ENCODE measurements around the gene CHCHD10.

The CHCHD10 gene

DNA sequence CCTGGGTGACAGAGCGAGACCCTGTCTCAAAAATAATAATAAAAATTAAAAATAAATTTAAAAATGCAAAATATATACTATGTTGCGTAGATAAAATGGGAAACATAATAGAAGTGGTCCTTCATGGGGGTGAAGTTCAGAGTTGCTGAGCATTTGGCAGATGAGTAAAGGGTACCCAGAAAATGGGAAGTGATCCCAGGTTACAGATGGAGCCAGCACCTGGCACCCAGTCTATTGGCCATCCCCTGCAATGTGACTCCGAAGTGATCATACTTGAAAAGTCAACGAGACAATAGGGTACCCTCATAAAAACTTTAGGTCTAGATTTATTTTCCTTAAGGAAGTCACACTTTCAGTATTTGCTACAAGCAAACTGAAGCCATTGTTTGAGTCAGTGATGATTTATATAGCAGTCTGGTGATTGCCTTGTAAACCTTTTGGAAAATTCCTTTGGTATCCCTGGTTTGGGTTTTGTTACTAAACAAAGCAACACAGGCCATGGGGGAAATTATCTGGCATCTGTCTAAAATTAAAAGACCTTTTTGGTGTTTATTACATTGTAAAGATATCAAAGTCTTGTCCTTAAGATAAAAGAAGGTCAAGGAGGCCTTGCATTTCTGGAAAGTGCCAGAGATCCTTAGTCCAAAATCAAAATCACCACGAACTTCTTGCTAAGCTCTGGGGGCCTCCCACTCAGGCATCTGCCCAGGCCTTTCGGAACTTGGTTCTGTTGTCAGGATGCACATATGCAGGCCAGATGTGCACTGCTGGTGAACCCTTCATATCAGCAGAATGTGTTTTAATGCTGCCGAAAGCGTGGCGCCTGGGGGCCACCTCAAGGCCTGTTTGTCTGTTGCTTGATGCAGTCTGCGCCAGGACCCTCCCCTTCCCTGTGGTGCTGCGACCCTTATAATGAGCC is 23.3 kb upstream of the CHCHD10 start:
- Histone ChIP-seq H3K14ac (ENCODE audit: low read length) (no peak overlapping the region), H3K9ac (ENCODE audit: low read depth, low read length, poor library complexity) (no peak overlapping the region), H3K18ac (ENCODE audit: low read length) (no peak overlapping the region), H2BK5ac (ENCODE audit: low read length) (no peak overlapping the region), H2BK15ac (ENCODE audit: low read length) (no peak overlapping the region), H3K27ac (replicated peaks; ENCODE audit: low read length) (no peak overlapping the region), H2AFZ (ENCODE audit: low read length) (no peak overlapping the region), H3K4me2 (ENCODE audit: insufficient read depth, low read length, poor library complexity, severe bottlenecking) (no peak overlapping the region), H3K23ac (ENCODE audit: low read depth, low read length, poor library complexity) (no peak overlapping the region), H3K27me3 (ENCODE audit: control insufficient read depth in 3 of 3, insufficient read depth in 3 of 3, low read depth in 1 of 3, low read length in 3 of 3) (no peaks in the 10 kb centered on the region), H3K4me1 (ENCODE audit: control insufficient read depth in 2 of 2, insufficient read depth in 1 of 2, low read depth in 1 of 2, low read length in 2 of 2) (peaks cover 6 to 11% of the 10 kb centered on the region in 2 donors), H3K9me3 (replicated peaks in 1 of 2; ENCODE audit: control insufficient read depth in 2 of 2, insufficient read depth in 1 of 2, low read depth in 1 of 2, low read length in 2 of 2) (no peaks in the 10 kb centered on the region), H3K4ac (ENCODE audit: low read length) (no peak overlapping the region), H3K36me3 (replicated peaks in 1 of 2; ENCODE audit: control insufficient read depth in 2 of 2, insufficient read depth in 2 of 2, low read length in 2 of 2) (peaks cover 20 to 75% of the 10 kb centered on the region in 2 donors), H3K79me1 (ENCODE audit: low read depth, low read length) (peaks cover 17% of the 10 kb centered on the region), H4K91ac (ENCODE audit: low read depth, low read length, poor library complexity) (no peak overlapping the region), H2BK120ac (ENCODE audit: low read depth, low read length) (no peak overlapping the region), H3K4me3 (ENCODE audit: low read length in 2 of 2) (no peak overlapping the region), H2BK12ac (ENCODE audit: low read length) (no peak overlapping the region), H4K8ac (ENCODE audit: low read depth, low read length) (no peak overlapping the region), H2AK5ac (ENCODE audit: low read depth, low read length) (no peak overlapping the region)
- no peak for DNase-seq (ENCODE audit: low spot score)
- WGBS, 2 donors (ENCODE audit: extremely low coverage in 2 of 2, insufficient read length in 2 of 2, insufficient replicate concordance in 1 of 2), result no CpG with 5 or more reads among the region's 11 CpGs

DNA sequence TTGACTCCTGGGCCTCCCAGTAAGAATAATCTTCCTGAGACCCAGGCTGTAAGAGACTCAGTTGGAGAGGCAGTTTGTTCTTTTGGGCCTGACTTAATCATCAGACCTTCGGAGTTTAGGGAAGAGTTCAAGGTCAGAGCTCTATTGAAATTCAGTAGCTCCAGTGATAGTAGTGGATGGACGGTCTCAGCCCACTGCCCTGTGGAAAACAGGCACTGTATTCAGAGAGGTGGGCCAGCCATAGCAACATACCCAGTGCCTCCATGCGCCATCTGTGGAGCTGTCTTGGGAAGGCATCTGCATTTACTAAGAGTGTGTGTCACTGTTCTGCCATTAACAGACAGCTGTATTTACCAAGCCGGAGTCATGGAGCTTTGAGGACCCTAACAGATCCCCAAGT is 21.9 kb upstream of the CHCHD10 start:
- no peak overlapping the region for H2AFZ ChIP-seq (ENCODE audit: low read length)
- H3K18ac ChIP-seq (ENCODE audit: low read length), result no peak overlapping the region
- H2BK120ac ChIP-seq (ENCODE audit: low read depth, low read length), result no peak overlapping the region
- H4K91ac ChIP-seq (ENCODE audit: low read depth, low read length, poor library complexity), result no peak overlapping the region
- H4K8ac ChIP-seq (ENCODE audit: low read depth, low read length), result no peak overlapping the region
- no peak overlapping the region for H3K4ac ChIP-seq (ENCODE audit: low read length)
- H3K36me3 ChIP-seq (replicated peaks in 1 of 2; ENCODE audit: control insufficient read depth in 2 of 2, insufficient read depth in 2 of 2, low read length in 2 of 2), result peaks cover 15 to 62% of the 10 kb centered on the region in 2 donors
- no peak for DNase-seq (ENCODE audit: low spot score)
- H2AK5ac ChIP-seq (ENCODE audit: low read depth, low read length), result no peak overlapping the region
- H3K9me3 ChIP-seq (replicated peaks in 1 of 2; ENCODE audit: control insufficient read depth in 2 of 2, insufficient read depth in 1 of 2, low read depth in 1 of 2, low read length in 2 of 2), result no peaks in the 10 kb centered on the region
- no peak overlapping the region for H3K27ac ChIP-seq (replicated peaks; ENCODE audit: low read length)
- H3K14ac ChIP-seq (ENCODE audit: low read length), result no peak overlapping the region
- H3K79me1 ChIP-seq (ENCODE audit: low read depth, low read length), result peaks cover 17% of the 10 kb centered on the region
- no CpG with 5 or more reads among the region's 4 CpGs for WGBS, 2 donors (ENCODE audit: extremely low coverage in 2 of 2, insufficient read length in 2 of 2, insufficient replicate concordance in 1 of 2)
- peaks cover 6 to 11% of the 10 kb centered on the region in 2 donors for H3K4me1 ChIP-seq (ENCODE audit: control insufficient read depth in 2 of 2, insufficient read depth in 1 of 2, low read depth in 1 of 2, low read length in 2 of 2)
- no peak overlapping the region for H2BK15ac ChIP-seq (ENCODE audit: low read length)
- H2BK12ac ChIP-seq (ENCODE audit: low read length), result no peak overlapping the region
- H3K9ac ChIP-seq (ENCODE audit: low read depth, low read length, poor library complexity), result no peak overlapping the region
- H2BK5ac ChIP-seq (ENCODE audit: low read length), result no peak overlapping the region
- no peak overlapping the region for H3K4me2 ChIP-seq (ENCODE audit: insufficient read depth, low read length, poor library complexity, severe bottlenecking)
- H3K4me3 ChIP-seq (ENCODE audit: low read length in 2 of 2), result peak overlapping the region in 1 of 2 donors; percentile 10
- no peak overlapping the region for H3K23ac ChIP-seq (ENCODE audit: low read depth, low read length, poor library complexity)
- no peaks in the 10 kb centered on the region for H3K27me3 ChIP-seq (ENCODE audit: control insufficient read depth in 3 of 3, insufficient read depth in 3 of 3, low read depth in 1 of 3, low read length in 3 of 3)

DNA sequence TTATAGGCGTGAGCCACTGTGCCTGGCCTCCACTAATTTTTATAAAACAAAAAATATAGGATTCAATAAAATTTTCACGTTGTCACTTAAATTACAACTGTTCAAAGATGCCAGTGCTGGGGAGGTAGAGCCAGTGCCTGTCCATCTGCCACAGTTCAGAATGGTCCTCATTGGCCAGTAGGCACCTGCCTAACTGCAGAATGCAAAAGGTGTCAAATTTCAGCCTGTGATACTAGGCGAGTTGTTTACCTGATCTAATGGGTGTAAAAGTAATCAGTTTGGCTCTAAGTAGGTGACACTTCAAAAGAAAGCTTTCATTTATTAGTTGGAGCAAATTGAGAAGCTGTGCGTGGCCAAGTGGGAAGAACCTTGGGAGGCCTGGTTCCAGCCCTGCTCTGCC is 21.3 kb upstream of the CHCHD10 start:
- Histone ChIP-seq H3K23ac (ENCODE audit: low read depth, low read length, poor library complexity) (no peak overlapping the region), H2AK5ac (ENCODE audit: low read depth, low read length) (no peak overlapping the region), H2BK5ac (ENCODE audit: low read length) (no peak overlapping the region), H3K14ac (ENCODE audit: low read length) (no peak overlapping the region), H3K4me3 (ENCODE audit: low read length in 2 of 2) (no peak overlapping the region), H2AFZ (ENCODE audit: low read length) (no peak overlapping the region), H3K79me1 (ENCODE audit: low read depth, low read length) (peaks cover 17% of the 10 kb centered on the region), H4K8ac (ENCODE audit: low read depth, low read length) (no peak overlapping the region), H3K9ac (ENCODE audit: low read depth, low read length, poor library complexity) (no peak overlapping the region), H2BK15ac (ENCODE audit: low read length) (no peak overlapping the region), H3K27me3 (ENCODE audit: control insufficient read depth in 3 of 3, insufficient read depth in 3 of 3, low read depth in 1 of 3, low read length in 3 of 3) (no peaks in the 10 kb centered on the region), H3K4me1 (ENCODE audit: control insufficient read depth in 2 of 2, insufficient read depth in 1 of 2, low read depth in 1 of 2, low read length in 2 of 2) (peaks cover 6 to 11% of the 10 kb centered on the region in 2 donors), H3K4me2 (ENCODE audit: insufficient read depth, low read length, poor library complexity, severe bottlenecking) (no peak overlapping the region), H2BK120ac (ENCODE audit: low read depth, low read length) (no peak overlapping the region), H3K27ac (replicated peaks; ENCODE audit: low read length) (no peak overlapping the region), H3K4ac (ENCODE audit: low read length) (no peak overlapping the region), H3K18ac (ENCODE audit: low read length) (no peak overlapping the region), H3K36me3 (replicated peaks in 1 of 2; ENCODE audit: control insufficient read depth in 2 of 2, insufficient read depth in 2 of 2, low read length in 2 of 2) (peaks cover 15 to 56% of the 10 kb centered on the region in 2 donors), H4K91ac (ENCODE audit: low read depth, low read length, poor library complexity) (no peak overlapping the region), H2BK12ac (ENCODE audit: low read length) (no peak overlapping the region), H3K9me3 (replicated peaks in 1 of 2; ENCODE audit: control insufficient read depth in 2 of 2, insufficient read depth in 1 of 2, low read depth in 1 of 2, low read length in 2 of 2) (no peaks in the 10 kb centered on the region)
- WGBS, 2 donors (ENCODE audit: extremely low coverage in 2 of 2, insufficient read length in 2 of 2, insufficient replicate concordance in 1 of 2), result no CpG with 5 or more reads among the region's 4 CpGs
- DNase-seq (ENCODE audit: low spot score), result no peak

DNA sequence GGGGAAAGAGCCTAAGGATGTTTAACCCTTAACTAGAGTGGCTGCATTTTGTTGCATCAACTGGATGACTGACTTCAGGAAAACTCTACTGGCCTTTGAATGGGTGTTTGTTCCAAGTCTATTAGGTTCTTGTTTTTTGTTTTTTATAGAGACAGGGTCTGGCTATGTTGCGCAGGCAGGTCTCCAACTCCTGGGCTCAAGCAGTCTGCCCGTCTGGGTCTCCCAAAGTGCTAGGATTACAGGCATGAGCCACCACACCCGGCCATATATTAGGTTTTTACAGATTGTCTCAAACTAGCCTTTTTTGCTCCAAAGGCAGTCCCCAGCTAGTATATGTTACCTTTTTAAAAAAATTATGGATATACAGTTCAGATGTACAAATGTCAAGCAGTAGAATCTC is 20.1 kb upstream of the CHCHD10 start:
- WGBS, 2 donors (ENCODE audit: extremely low coverage in 2 of 2, insufficient read length in 2 of 2, insufficient replicate concordance in 1 of 2), result no CpG with 5 or more reads among the region's 3 CpGs

More for the DNA sequence above, 20.1 kb upstream of the CHCHD10 start:
- no peak overlapping the region for H3K18ac ChIP-seq (ENCODE audit: low read length)
- peak overlapping the region; percentile 71 to 95 for H3K4me3 ChIP-seq (ENCODE audit: low read length in 2 of 2)
- peaks cover 6 to 11% of the 10 kb centered on the region in 2 donors for H3K4me1 ChIP-seq (ENCODE audit: control insufficient read depth in 2 of 2, insufficient read depth in 1 of 2, low read depth in 1 of 2, low read length in 2 of 2)
- no peak overlapping the region for H4K8ac ChIP-seq (ENCODE audit: low read depth, low read length)
- H2BK5ac ChIP-seq (ENCODE audit: low read length), result no peak overlapping the region
- H2BK12ac ChIP-seq (ENCODE audit: low read length), result no peak overlapping the region
- no peak overlapping the region for H3K9ac ChIP-seq (ENCODE audit: low read depth, low read length, poor library complexity)
- peak overlapping the region; percentile 45 for H3K4me2 ChIP-seq (ENCODE audit: insufficient read depth, low read length, poor library complexity, severe bottlenecking)
- no peak for DNase-seq (ENCODE audit: low spot score)
- H2BK15ac ChIP-seq (ENCODE audit: low read length), result no peak overlapping the region
- no peaks in the 10 kb centered on the region for H3K9me3 ChIP-seq (replicated peaks in 1 of 2; ENCODE audit: control insufficient read depth in 2 of 2, insufficient read depth in 1 of 2, low read depth in 1 of 2, low read length in 2 of 2)
- H3K79me1 ChIP-seq (ENCODE audit: low read depth, low read length), result peaks cover 13% of the 10 kb centered on the region
- H3K14ac ChIP-seq (ENCODE audit: low read length), result no peak overlapping the region
- no peak overlapping the region for H3K23ac ChIP-seq (ENCODE audit: low read depth, low read length, poor library complexity)
- H2AK5ac ChIP-seq (ENCODE audit: low read depth, low read length), result no peak overlapping the region
- no peak overlapping the region for H2AFZ ChIP-seq (ENCODE audit: low read length)
- H4K91ac ChIP-seq (ENCODE audit: low read depth, low read length, poor library complexity), result no peak overlapping the region
- no peaks in the 10 kb centered on the region for H3K27me3 ChIP-seq (ENCODE audit: control insufficient read depth in 3 of 3, insufficient read depth in 3 of 3, low read depth in 1 of 3, low read length in 3 of 3)
- peaks cover 6 to 46% of the 10 kb centered on the region in 2 donors for H3K36me3 ChIP-seq (replicated peaks in 1 of 2; ENCODE audit: control insufficient read depth in 2 of 2, insufficient read depth in 2 of 2, low read length in 2 of 2)
- H3K27ac ChIP-seq (replicated peaks; ENCODE audit: low read length), result no peak overlapping the region
- H2BK120ac ChIP-seq (ENCODE audit: low read depth, low read length), result no peak overlapping the region
- H3K4ac ChIP-seq (ENCODE audit: low read length), result no peak overlapping the region
